HepG2 (cell line): Measurements from ENCODE around the gene FAM167B. TPM values are rescaled to one million over a fixed set of nuclear protein-coding genes. Genes with fewer than 3 reads are reported as not detected.

Experiments used
- ATF3 ChIP-seq: sonication (generic); formaldehyde crosslinking; IDR thresholded peaks from 2 replicates; pipeline ENCODE4 v1.4.0; 2020; ENCODE audit warnings: missing genetic modification reagents
- GABPA ChIP-seq, 2 experiments: IDR thresholded peaks; 2 replicates each; pipeline ENCODE4 v1.6.1; 2011 to 2016; ENCODE audit warnings: low read depth in 2 of 2, low read length in 1 of 2, missing biosample characterization in 1 of 2, missing genetic modification characterization in 1 of 2
- GATAD1 ChIP-seq: IDR thresholded peaks from 2 replicates; pipeline ENCODE4 v1.6.1; 2016; ENCODE audit warnings: missing genetic modification reagents, missing compliant biosample characterization
- GMEB1 ChIP-seq: sonication (generic); formaldehyde crosslinking; IDR thresholded peaks from 2 replicates; pipeline ENCODE4 v1.5.1; 2020; ENCODE audit warnings: missing genetic modification reagents, mild to moderate bottlenecking, borderline replicate concordance
- KDM5B ChIP-seq: sonication (generic); formaldehyde crosslinking; IDR thresholded peaks from 2 replicates; pipeline ENCODE4 v1.4.0; 2020; ENCODE audit warnings: missing genetic modification reagents, mild to moderate bottlenecking, borderline replicate concordance
- MXD4 ChIP-seq: IDR thresholded peaks from 2 replicates; pipeline ENCODE4 v1.6.1; 2016; ENCODE audit warnings: mild to moderate bottlenecking, missing biosample characterization, missing genetic modification reagents
- POGZ ChIP-seq: sonication (generic); formaldehyde crosslinking; IDR thresholded peaks from 2 replicates; pipeline ENCODE4 v1.4.0; 2020; ENCODE audit warnings: mild to moderate bottlenecking, missing genetic modification reagents
- YY1 ChIP-seq: IDR thresholded peaks from 2 replicates; pipeline ENCODE4 v1.6.1; 2011; ENCODE audit warnings: low read length, low read depth, moderate library complexity, mild to moderate bottlenecking; ENCODE audit not compliant: insufficient read depth, insufficient replicate concordance
- ZBED4 ChIP-seq: sonication (generic); formaldehyde crosslinking; IDR thresholded peaks from 2 replicates; pipeline ENCODE4 v1.4.0; 2020; ENCODE audit warnings: missing genetic modification reagents, borderline replicate concordance
- ZFP91 ChIP-seq: sonication (generic); formaldehyde crosslinking; IDR thresholded peaks from 2 replicates; pipeline ENCODE4 v1.9.0; 2022; ENCODE audit warnings: missing genetic modification reagents, mild to moderate bottlenecking, borderline replicate concordance
- ZNF124 ChIP-seq: sonication (generic); formaldehyde crosslinking; IDR thresholded peaks from 2 replicates; pipeline ENCODE4 v1.4.0; 2020; ENCODE audit warnings: missing genetic modification reagents
- ZNF577 ChIP-seq: sonication (generic); formaldehyde crosslinking; IDR thresholded peaks from 2 replicates; pipeline ENCODE4 v1.4.0; 2020; ENCODE audit warnings: mild to moderate bottlenecking, low read depth, missing genetic modification reagents, borderline replicate concordance
- ZNF704 ChIP-seq: sonication (generic); formaldehyde crosslinking; IDR thresholded peaks from 2 replicates; pipeline ENCODE4 v1.8.1; 2023; ENCODE audit warnings: mild to moderate bottlenecking, inconsistent platforms, moderate library complexity, missing genetic modification reagents, borderline replicate concordance
- ZNF770 ChIP-seq: sonication (generic); formaldehyde crosslinking; IDR thresholded peaks from 2 replicates; pipeline ENCODE4 v1.5.0; 2020; ENCODE audit warnings: mild to moderate bottlenecking, missing genetic modification reagents
- ZNF839 ChIP-seq: sonication (generic); formaldehyde crosslinking; IDR thresholded peaks from 2 replicates; pipeline ENCODE4 v1.4.0; 2020; ENCODE audit warnings: missing genetic modification reagents, mild to moderate bottlenecking, borderline replicate concordance
- polyA plus RNA-seq, 8 experiments: library from polyadenylated mRNA; depleted of rRNA in 3 of 8; stranded (reverse) in 7 of 8; unstranded in 1 of 8; fragments of >200 nt; fragmentation: Illumina TruSeq in 4 of 8; extraction: Trizol in 4 of 8; gene quantifications; 2 replicates each; pipeline versions ENCODE4 v1.2.1 to v1.2.3, GENCODE V29; 2011 to 2016; ENCODE audit warnings: low read depth in 4 of 8, missing spikeins in 1 of 8, mixed read lengths in 1 of 8; ENCODE audit not compliant: insufficient read depth in 1 of 8
- total RNA-seq, 5 experiments: library from RNA; depleted of rRNA; stranded (reverse); fragments of >200 nt; fragmentation: Illumina TruSeq; extraction: Trizol; gene quantifications; 2 replicates each; pipeline ENCODE4 v1.2.3, GENCODE V29; 2016; ENCODE audit warnings: low read depth in 1 of 5

FAM167B gene
- total and polyA plus RNA-seq, 2 of the 13 experiments (the other 11 are each of a cell fraction or from before 2014, with no cell fraction given) = 0.15 to 0.70 TPM

GRCh38 chr1:32247983-32248889 is 1.2 kb downstream of the FAM167B start (continued):
- TF ChIP-seq ZBED4 = no peak
- peak; percentile 70 for TF ChIP-seq POGZ (CRISPR knock-in tag)
- TF ChIP-seq KDM5B = peak; percentile 74; the same call in 1 of the 2 replicates
- peak; percentile 73 for TF ChIP-seq ZFP91 (CRISPR knock-in tag)
- TF ChIP-seq ZNF704 (CRISPR knock-in tag) = no peak
- TF ChIP-seq GATAD1 = peak; percentile 27; the same call in 1 of the 2 replicates
- 0 out of 2 replicates have a peak, but pooled peaks have one; percentile 52 for TF ChIP-seq ZNF124 (CRISPR knock-in tag)
- TF ChIP-seq GMEB1 (CRISPR knock-in tag) = peak; percentile 31; the same call in 1 of the 2 replicates
- TF ChIP-seq ZNF770 (CRISPR knock-in tag) = peak; percentile 54; the same call in 1 of the 2 replicates
- TF ChIP-seq YY1 = peak; percentile 49
- TF ChIP-seq ZNF577 (CRISPR knock-in tag) = no peak
- no peak for TF ChIP-seq ATF3 (CRISPR knock-in tag)
- no peak for TF ChIP-seq GABPA (IDR thresholded peaks at IDR 0.05; ENCODE audit: low read depth, low read length)
- TF ChIP-seq GABPA (CRISPR knock-in tag; IDR thresholded peaks at IDR 0.05; ENCODE audit: low read depth) = 0 out of 2 replicates have a peak, but pooled peaks have one; percentile 10
- TF ChIP-seq ZNF839 (CRISPR knock-in tag) = no peak
- TF ChIP-seq MXD4 = peak; percentile 43; the same call in 1 of the 2 replicates
